HepG2 (cell line): ENCODE data around the gene TXNRD2. TPM values are rescaled to one million over a fixed set of nuclear protein-coding genes. Genes with fewer than 3 reads are reported as not detected.

ENCODE experiments used
- ATAC-seq: fragments of 200-7000 bp; cut with Tn5 transposase; 3 replicates; pipeline ENCODE4 v1.9.1; 2020; ENCODE audit warnings: mild to moderate bottlenecking, moderate library complexity
- BruUV-seq: library from RNA; stranded (reverse); fragments of 400-500 nt; replicated peaks from 2 replicates; lab custom pipeline; 2021; lab: Mats Ljungman, UMichigan
- CTCF ChIA-PET: fragments of 300-600 bp; formaldehyde crosslinking; extraction: SDS; loops from one replicate; lab custom pipeline; 2021; ENCODE audit warnings: low total read pairs, inconsistent platforms, low intra/inter-chr PET ratio; lab: Yijun Ruan, JAX
- POLR2A ChIA-PET: fragments of 350-600 bp; sonication (Branson Sonifier 250); formaldehyde crosslinking; loops from one replicate; lab custom pipeline; 2020; ENCODE audit warnings: antibody characterized with exemption, inconsistent platforms; lab: Yijun Ruan, JAX
- DNase-seq: peaks from one replicate; pipeline ENCODE4 v3.0.0-alpha.2; 2015; ENCODE audit warnings: low spot score
- FAIRE-seq: peaks from 3 replicates; lab custom pipeline; 2011; peaks lifted over from hg19 to GRCh38; lab: Jason Lieb, UNC
- H2AFZ ChIP-seq: one replicate; pipeline ENCODE4 v1.6.1; 2011; ENCODE audit warnings: low read length, inconsistent platforms
- H3K27ac ChIP-seq: fragments of 300-600 bp; 3 replicates; pipeline ENCODE4 v1.8.0; 2011; ENCODE audit warnings: mixed run types, mild to moderate bottlenecking, mixed read lengths, low read length, inconsistent platforms; ENCODE audit not compliant: insufficient read depth; ENCODE audit errors: extremely low read length
- H3K27me3 ChIP-seq, 2 experiments: fragments of 200-600 bp in 1 of 2; 2 replicates in 1 of 2; 3 replicates in 1 of 2; pipeline versions ENCODE4 v1.6.0 to v1.8.0; 2011; ENCODE audit warnings: low read length in 2 of 2, mild to moderate bottlenecking in 2 of 2, moderate library complexity in 2 of 2, inconsistent platforms in 1 of 2; ENCODE audit not compliant: insufficient read depth in 2 of 2, control insufficient read depth in 1 of 2
- H3K36me3 ChIP-seq, 2 experiments: fragments of 200-600 bp in 1 of 2; replicated peaks in 1 of 2; 2 replicates in 1 of 2; 3 replicates in 1 of 2; pipeline versions ENCODE4 v1.5.1 to v1.8.0; 2011; ENCODE audit warnings: low read length in 2 of 2, inconsistent platforms in 1 of 2; ENCODE audit not compliant: insufficient read depth in 2 of 2, control insufficient read depth in 1 of 2
- H3K4me1 ChIP-seq: 2 replicates; pipeline ENCODE4 v1.5.1; 2012; ENCODE audit warnings: low read length, inconsistent platforms; ENCODE audit not compliant: insufficient read depth
- H3K4me2 ChIP-seq: 2 replicates; pipeline ENCODE4 v1.6.0; 2011; ENCODE audit warnings: low read depth, low read length, inconsistent platforms
- H3K4me3 ChIP-seq, 3 experiments: fragments of 200-600 bp in 1 of 3; sonication (generic), shearing (Covaris generic) in 1 of 3; replicated peaks in 1 of 3; 2 replicates each; pipeline ENCODE4 v1.5.1; 2011 to 2016; ENCODE audit warnings: low read length in 3 of 3, inconsistent platforms in 2 of 3, low read depth in 2 of 3, mild to moderate bottlenecking in 2 of 3, control low read depth in 1 of 3, mixed read lengths in 1 of 3; ENCODE audit not compliant: insufficient read depth in 1 of 3
- H3K79me2 ChIP-seq: one replicate; pipeline ENCODE4 v1.6.1; 2011; ENCODE audit warnings: low read length, inconsistent platforms; ENCODE audit not compliant: insufficient read depth
- H3K9ac ChIP-seq: 2 replicates; pipeline ENCODE4 v1.6.0; 2011; ENCODE audit warnings: mild to moderate bottlenecking, low read depth, low read length, inconsistent platforms; ENCODE audit not compliant: insufficient read depth
- H3K9me3 ChIP-seq: 2 replicates; pipeline ENCODE4 v1.5.1; 2012; ENCODE audit warnings: mild to moderate bottlenecking, low read length
- H4K20me1 ChIP-seq: 2 replicates; pipeline ENCODE4 v1.6.0; 2011; ENCODE audit warnings: inconsistent platforms, mild to moderate bottlenecking, low read length, moderate library complexity; ENCODE audit not compliant: insufficient read depth
- BCL6 ChIP-seq: IDR thresholded peaks from 2 replicates; pipeline ENCODE4 v1.6.1; 2016; ENCODE audit warnings: missing genetic modification reagents, missing compliant biosample characterization
- CBFB ChIP-seq: sonication (generic); formaldehyde crosslinking; IDR thresholded peaks from 2 replicates; pipeline ENCODE4 v1.4.0; 2020; ENCODE audit warnings: missing genetic modification reagents
- FOSL1 ChIP-seq: sonication (generic); formaldehyde crosslinking; IDR thresholded peaks from 2 replicates; pipeline ENCODE4 v1.9.0; 2021; ENCODE audit warnings: missing genetic modification reagents, borderline replicate concordance
- GLI4 ChIP-seq: sonication (generic); formaldehyde crosslinking; IDR thresholded peaks from 2 replicates; pipeline ENCODE4 v1.5.1; 2020; ENCODE audit warnings: missing genetic modification reagents, mild to moderate bottlenecking, moderate library complexity, borderline replicate concordance
- GPBP1L1 ChIP-seq: sonication (generic); formaldehyde crosslinking; IDR thresholded peaks from 2 replicates; pipeline ENCODE4 v1.5.0; 2020; ENCODE audit warnings: mild to moderate bottlenecking, missing genetic modification reagents
- RELA ChIP-seq: sonication (generic); formaldehyde crosslinking; IDR thresholded peaks from 2 replicates; pipeline ENCODE4 v1.4.0; 2020; ENCODE audit warnings: missing genetic modification reagents
- SUZ12 ChIP-seq: fragments of 150-350 bp; IDR thresholded peaks from 2 replicates; pipeline ENCODE4 v1.6.1; 2014; ENCODE audit warnings: low read depth, low read length
- TBL1XR1 ChIP-seq: fragments of 150-350 bp; IDR thresholded peaks from 2 replicates; pipeline ENCODE4 v1.6.1; 2014; ENCODE audit warnings: borderline replicate concordance, low read length; ENCODE audit not compliant: partially characterized antibody
- TP53 ChIP-seq: sonication (generic); formaldehyde crosslinking; conservative IDR thresholded peaks from 2 replicates; pipeline ENCODE4 v1.4.0; 2020; ENCODE audit warnings: missing genetic modification reagents
- XBP1 ChIP-seq: sonication (generic); formaldehyde crosslinking; IDR thresholded peaks from 2 replicates; pipeline ENCODE4 v1.5.0; 2020; ENCODE audit warnings: missing genetic modification reagents
- ZNF713 ChIP-seq: sonication (generic); formaldehyde crosslinking; IDR thresholded peaks from 2 replicates; pipeline ENCODE4 v1.4.0; 2020; ENCODE audit warnings: mild to moderate bottlenecking, missing genetic modification reagents
- WGBS: methylation state at CpG from one replicate; pipeline ENCODE4 v1.1.6; 2017; ENCODE audit warnings: low lambda C conversion rate; 5-methylcytosine and 5-hydroxymethylcytosine counted together
- in situ Hi-C: cut with HindIII; loops from 2 replicates; pipeline ENCODE4 v1.10.0; 2017; ENCODE audit warnings: low pct_unique_long_range_greater_than_20kb; ENCODE audit not compliant: extremely low pct_ligation_motif_present
- intact Hi-C: fragments of 100-400 bp; cut with micrococcal nuclease; formaldehyde crosslinking; loops from one replicate; pipeline ENCODE4 v1.10.0; 2022; ENCODE audit not compliant: unreplicated experiment
- polyA plus RNA-seq, 8 experiments: library from polyadenylated mRNA; depleted of rRNA in 3 of 8; stranded (reverse) in 7 of 8; unstranded in 1 of 8; fragments of >200 nt; fragmentation: Illumina TruSeq in 4 of 8; extraction: Trizol in 4 of 8; gene quantifications; 2 replicates each; pipeline versions ENCODE4 v1.2.1 to v1.2.3, GENCODE V29; 2011 to 2016; ENCODE audit warnings: low read depth in 4 of 8, missing spikeins in 1 of 8, mixed read lengths in 1 of 8; ENCODE audit not compliant: insufficient read depth in 1 of 8
- total RNA-seq, 5 experiments: library from RNA; depleted of rRNA; stranded (reverse); fragments of >200 nt; fragmentation: Illumina TruSeq; extraction: Trizol; gene quantifications; 2 replicates each; pipeline ENCODE4 v1.2.3, GENCODE V29; 2016; ENCODE audit warnings: low read depth in 1 of 5

The TXNRD2 gene
- total and polyA plus RNA-seq, 2 of the 13 experiments (the other 11 are each of a cell fraction or from before 2014, with no cell fraction given), result 17.5 to 18.6 TPM

GRCh38 chr22:19974935-19975706, 33.5 kb upstream of the TXNRD2 start:
- no peaks in the 10 kb centered on the region for H4K20me1 ChIP-seq
- POLR2A ChIA-PET, result interaction anchor here (1.5 kb wide), 1 partner anchor 11 kb away, joined by 5 read pairs; no protein-coding TSS in a partner anchor
- WGBS, result 96% methylated on average over 11 of the region's 13 CpGs
- DNase-seq, result no peak
- peaks cover 3 to 8% of the 10 kb centered on the region in 2 experiments; a peak in 2 of 5 replicates for H3K36me3 ChIP-seq
- no peaks in the 10 kb centered on the region for H3K27me3 ChIP-seq
- intact Hi-C loops, result no loop called here
- no TSS peak for BruUV-seq
- peaks cover 34% of the 10 kb centered on the region for H3K4me1 ChIP-seq
- no peak for ATAC-seq
- in situ Hi-C loops, result loop anchor here (5.0 kb wide), 1 partner anchor 37 kb away; no protein-coding TSS in a partner anchor
- FAIRE-seq, result no peak
- H3K4me2 ChIP-seq, result no peak overlapping the region
- TF ChIP-seq TBL1XR1, result no peak
- no peak for TF ChIP-seq SUZ12
- no peak for TF ChIP-seq GLI4 (CRISPR knock-in tag)
- TF ChIP-seq CBFB (CRISPR knock-in tag), result no peak
- no peak for TF ChIP-seq FOSL1 (CRISPR knock-in tag)
- TF ChIP-seq XBP1, result no peak
- no peak for TF ChIP-seq TP53 (CRISPR knock-in tag)
- no peak for TF ChIP-seq RELA (CRISPR knock-in tag)
- TF ChIP-seq ZNF713 (CRISPR knock-in tag), result no peak
- no peak for TF ChIP-seq BCL6 (CRISPR knock-in tag)
- TF ChIP-seq GPBP1L1 (CRISPR knock-in tag), result no peak
- TF ChIP-seq, all 625 proteins: peak for 0
- H3K9ac ChIP-seq, result no peak overlapping the region
- H3K79me2 ChIP-seq, result no peaks in the 10 kb centered on the region
- no peak overlapping the region for H3K4me3 ChIP-seq
- no peak overlapping the region for H2AFZ ChIP-seq
- H3K9me3 ChIP-seq, result no peaks in the 10 kb centered on the region
- CTCF ChIA-PET, result no interaction called here
- no peak overlapping the region for H3K27ac ChIP-seq
